Natural killer cell (primary cell): ENCODE data around the gene EXOC4. TPM values are rescaled to one million over a fixed set of nuclear protein-coding genes. Genes with fewer than 3 reads are reported as not detected.

Source experiments
- ATAC-seq, 3 donors: fragments of 150-1000 bp in 2 of 3; fragments of 200-7000 bp in 1 of 3; cut with Tn5 transposase; 1 replicate in 1 of 3; 2 replicates in 2 of 3; pipeline ENCODE4 v1.10.0; 2021; ENCODE audit warnings: mild to moderate bottlenecking in 2 of 3, moderate library complexity in 2 of 3
- DNase-seq, 2 donors: peaks; one replicate each; pipeline versions ENCODE4 v3.0.0 to v3.0.0-alpha.2; 2013 to 2021; ENCODE audit warnings: mixed read lengths in 1 of 2
- H3K27ac ChIP-seq: one replicate; pipeline ENCODE4 v1.5.1; 2013; ENCODE audit warnings: mild to moderate bottlenecking, low read length
- H3K27me3 ChIP-seq: one replicate; pipeline ENCODE4 v1.6.1; 2013; ENCODE audit warnings: low read length; ENCODE audit not compliant: control insufficient read depth, insufficient read depth
- H3K36me3 ChIP-seq: one replicate; pipeline ENCODE4 v1.6.1; 2013; ENCODE audit warnings: low read length; ENCODE audit not compliant: control insufficient read depth, insufficient read depth
- H3K4me1 ChIP-seq: one replicate; pipeline ENCODE4 v1.6.1; 2013; ENCODE audit warnings: low read length; ENCODE audit not compliant: control insufficient read depth, insufficient read depth
- H3K4me3 ChIP-seq: one replicate; pipeline ENCODE4 v1.5.1; 2013; ENCODE audit warnings: low read length
- H3K9me3 ChIP-seq: one replicate; pipeline ENCODE4 v1.6.1; 2013; ENCODE audit warnings: low read length; ENCODE audit not compliant: control insufficient read depth, insufficient read depth
- H3K27ac Mint-ChIP-seq, 2 donors: one replicate each; pipeline ENCODE4 v1.8.0; 2022; ENCODE audit warnings: mild to moderate bottlenecking in 2 of 2, mixed read lengths in 2 of 2, moderate library complexity in 1 of 2
- H3K27me3 Mint-ChIP-seq, 2 donors: one replicate each; pipeline ENCODE4 v1.8.0; 2022; ENCODE audit warnings: low read depth in 2 of 2, mixed read lengths in 2 of 2
- H3K36me3 Mint-ChIP-seq: one replicate; pipeline ENCODE4 v1.8.0; 2022; ENCODE audit warnings: mixed read lengths
- H3K4me1 Mint-ChIP-seq, 2 donors: one replicate each; pipeline ENCODE4 v1.8.0; 2022; ENCODE audit warnings: mixed read lengths in 2 of 2
- H3K4me3 Mint-ChIP-seq: one replicate; pipeline ENCODE4 v1.8.0; 2022; ENCODE audit warnings: mild to moderate bottlenecking, moderate library complexity, mixed read lengths
- H3K9me3 Mint-ChIP-seq, 2 donors: one replicate each; pipeline ENCODE4 v1.8.0; 2022; ENCODE audit warnings: mixed read lengths in 2 of 2
- WGBS: methylation state at CpG from one replicate; pipeline ENCODE4 v1.1.7; 2013; ENCODE audit warnings: missing lambda C conversion rate; ENCODE audit not compliant: insufficient coverage; 5-methylcytosine and 5-hydroxymethylcytosine counted together
- intact Hi-C: fragments of 100-400 bp; cut with micrococcal nuclease; formaldehyde crosslinking; loops from one replicate; pipeline ENCODE4 v1.14.2; 2022
- total RNA-seq, 4 donors: library from RNA; stranded (reverse); fragments of 120-200 nt in 1 of 4; gene quantifications; one replicate each; pipeline versions ENCODE4 v1.2.3 to v1.2.4, GENCODE V29; 2013 to 2022
- TF ChIP-seq, protein P1 (sequence below): fragments of 200-600 bp; IDR thresholded peaks from one replicate; pipeline ENCODE4 v1.8.0; 2022; ENCODE audit warnings: antibody characterized with exemption

Gene EXOC4
- total RNA-seq, 3 donors from 2014 or later (not counting 1 experiment from before 2014, with no cell fraction given) = 105 to 148 (median 123) TPM

DNA sequence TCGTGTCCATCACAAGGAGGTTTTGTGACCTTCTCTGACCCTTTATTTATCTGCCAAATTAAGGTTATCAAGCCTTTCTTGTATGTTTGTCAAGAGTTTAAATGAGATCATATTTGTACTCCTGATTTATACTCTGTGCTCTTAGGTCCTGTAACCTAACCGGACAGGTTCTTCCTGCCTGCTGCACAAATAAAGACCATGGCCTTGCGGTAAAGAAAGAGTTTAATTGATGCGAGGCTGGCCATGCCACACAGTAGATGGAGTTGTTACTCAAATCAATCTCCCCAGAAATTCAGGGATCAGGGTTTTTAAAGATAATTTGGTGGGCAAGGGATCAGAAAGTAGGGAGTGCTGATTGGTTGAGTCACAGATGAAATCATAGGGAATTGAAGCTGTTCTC, 794.8 kb downstream of the EXOC4 start:
- Histone ChIP-seq H3K36me3 (no peaks in the 10 kb centered on the region), H3K27me3 (no peaks in the 10 kb centered on the region), H3K9me3 (no peaks in the 10 kb centered on the region), H3K4me1 (no peaks in the 10 kb centered on the region), H3K27ac (no peak overlapping the region), H3K4me3 (no peak overlapping the region)
- H3K9me3 Mint-ChIP-seq = no peaks in the 10 kb centered on the region
- H3K4me1 Mint-ChIP-seq = no peaks in the 10 kb centered on the region
- H3K27me3 Mint-ChIP-seq = no peaks in the 10 kb centered on the region
- H3K4me3 Mint-ChIP-seq = no peak overlapping the region
- DNase-seq = no peak
- no peaks in the 10 kb centered on the region for H3K36me3 Mint-ChIP-seq
- ATAC-seq = no peak
- no peak overlapping the region for H3K27ac Mint-ChIP-seq
- TF ChIP-seq, protein P1, sequence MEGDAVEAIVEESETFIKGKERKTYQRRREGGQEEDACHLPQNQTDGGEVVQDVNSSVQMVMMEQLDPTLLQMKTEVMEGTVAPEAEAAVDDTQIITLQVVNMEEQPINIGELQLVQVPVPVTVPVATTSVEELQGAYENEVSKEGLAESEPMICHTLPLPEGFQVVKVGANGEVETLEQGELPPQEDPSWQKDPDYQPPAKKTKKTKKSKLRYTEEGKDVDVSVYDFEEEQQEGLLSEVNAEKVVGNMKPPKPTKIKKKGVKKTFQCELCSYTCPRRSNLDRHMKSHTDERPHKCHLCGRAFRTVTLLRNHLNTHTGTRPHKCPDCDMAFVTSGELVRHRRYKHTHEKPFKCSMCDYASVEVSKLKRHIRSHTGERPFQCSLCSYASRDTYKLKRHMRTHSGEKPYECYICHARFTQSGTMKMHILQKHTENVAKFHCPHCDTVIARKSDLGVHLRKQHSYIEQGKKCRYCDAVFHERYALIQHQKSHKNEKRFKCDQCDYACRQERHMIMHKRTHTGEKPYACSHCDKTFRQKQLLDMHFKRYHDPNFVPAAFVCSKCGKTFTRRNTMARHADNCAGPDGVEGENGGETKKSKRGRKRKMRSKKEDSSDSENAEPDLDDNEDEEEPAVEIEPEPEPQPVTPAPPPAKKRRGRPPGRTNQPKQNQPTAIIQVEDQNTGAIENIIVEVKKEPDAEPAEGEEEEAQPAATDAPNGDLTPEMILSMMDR = no peak
- WGBS = 93% methylated on average over 4 of the region's 4 CpGs
- intact Hi-C loops = no loop called here

DNA sequence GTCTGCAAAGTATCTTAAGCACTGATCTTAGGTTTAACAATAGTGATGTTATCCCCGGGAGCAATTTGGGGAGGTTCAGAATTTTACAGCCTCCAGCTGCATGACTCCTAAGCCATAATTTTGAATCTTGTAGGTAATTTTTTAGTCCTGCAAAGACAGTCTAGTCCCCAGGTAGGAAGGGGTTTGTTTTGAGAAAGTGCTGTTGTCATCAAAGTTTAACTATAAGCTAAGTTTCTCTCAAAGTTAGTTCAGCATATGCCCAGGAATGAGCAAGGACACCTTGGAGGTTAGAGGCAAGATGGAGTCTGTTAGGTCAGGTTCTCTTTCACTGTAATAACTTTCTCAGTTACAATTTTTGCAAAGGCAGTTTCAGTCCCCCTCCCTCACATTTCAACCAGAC, 795.3 kb downstream of the EXOC4 start:
- no peaks in the 10 kb centered on the region for H3K4me1 Mint-ChIP-seq
- Histone ChIP-seq H3K27me3 (no peaks in the 10 kb centered on the region), H3K36me3 (no peaks in the 10 kb centered on the region), H3K4me1 (no peaks in the 10 kb centered on the region), H3K27ac (no peak overlapping the region), H3K9me3 (no peaks in the 10 kb centered on the region), H3K4me3 (no peak overlapping the region)
- H3K4me3 Mint-ChIP-seq = no peak overlapping the region
- 89% methylated on average over 1 of the region's 1 CpG for WGBS
- H3K9me3 Mint-ChIP-seq = no peaks in the 10 kb centered on the region
- intact Hi-C loops = no loop called here
- no peak overlapping the region for H3K27ac Mint-ChIP-seq
- DNase-seq (no peak), ATAC-seq (no peak)
- no peaks in the 10 kb centered on the region for H3K27me3 Mint-ChIP-seq
- TF ChIP-seq, protein P1 = no peak
- H3K36me3 Mint-ChIP-seq = no peaks in the 10 kb centered on the region

DNA sequence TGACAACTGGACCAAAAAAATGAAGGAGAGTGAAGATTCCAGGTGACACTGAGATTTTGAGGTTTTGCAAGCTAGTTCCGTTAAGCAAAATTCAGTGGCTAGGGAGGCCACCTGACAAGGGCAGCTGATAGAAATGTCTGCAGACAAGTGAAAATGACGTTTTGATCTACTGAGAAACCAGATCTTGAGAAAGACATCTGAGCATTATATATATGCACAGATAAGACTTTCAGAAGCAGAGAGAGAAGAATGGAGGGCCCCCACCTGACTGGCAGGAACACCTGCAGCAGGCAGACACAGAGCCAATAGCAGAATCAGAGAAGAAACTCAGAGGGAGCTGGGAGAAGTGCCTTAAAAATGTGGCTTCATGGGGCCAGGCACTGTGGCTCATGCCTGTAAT, 798.1 kb downstream of the EXOC4 start:
- Mint-ChIP-seq H3K27ac (no peak overlapping the region), H3K36me3 (no peaks in the 10 kb centered on the region), H3K9me3 (no peaks in the 10 kb centered on the region), H3K4me1 (peaks cover 0 to 5% of the 10 kb centered on the region in 2 donors), H3K27me3 (no peaks in the 10 kb centered on the region), H3K4me3 (no peak overlapping the region)
- H3K36me3 ChIP-seq = no peaks in the 10 kb centered on the region
- intact Hi-C loops = no loop called here
- DNase-seq (no peak), ATAC-seq (no peak)
- H3K4me1 ChIP-seq = no peaks in the 10 kb centered on the region
- no peak overlapping the region for H3K27ac ChIP-seq
- TF ChIP-seq, protein P1 = no peak
- H3K4me3 ChIP-seq = no peak overlapping the region
- WGBS = 82% methylated on average over 2 of the region's 2 CpGs
- no peaks in the 10 kb centered on the region for H3K9me3 ChIP-seq
- H3K27me3 ChIP-seq = no peaks in the 10 kb centered on the region

DNA sequence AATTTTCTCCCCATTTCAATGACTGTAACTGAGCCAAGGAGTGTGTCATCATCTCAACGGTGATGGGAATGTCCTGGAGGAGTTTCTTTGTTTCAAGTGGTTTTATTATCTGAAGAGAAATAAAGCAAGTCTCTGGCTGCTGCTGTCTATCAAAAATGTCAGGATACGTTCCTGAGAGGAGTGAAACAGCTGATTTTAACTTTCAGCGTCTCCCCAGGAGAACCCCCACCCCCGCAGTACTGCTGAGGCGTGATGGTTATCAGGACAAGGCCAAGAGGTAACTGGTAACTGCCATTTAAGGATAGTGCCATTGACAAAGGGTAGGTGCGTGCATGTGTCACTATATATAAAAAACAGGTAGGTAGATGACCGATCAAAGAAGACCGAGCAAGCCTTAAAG, 803.9 kb downstream of the EXOC4 start:
- H3K36me3 ChIP-seq = no peaks in the 10 kb centered on the region
- no peaks in the 10 kb centered on the region for H3K9me3 Mint-ChIP-seq
- H3K27ac ChIP-seq = no peak overlapping the region
- peaks cover 0 to 5% of the 10 kb centered on the region in 2 donors for H3K4me1 Mint-ChIP-seq
- H3K27ac Mint-ChIP-seq = no peak overlapping the region
- intact Hi-C loops = no loop called here
- H3K27me3 Mint-ChIP-seq = no peaks in the 10 kb centered on the region
- DNase-seq (no peak), ATAC-seq (no peak)
- WGBS = 93% methylated on average over 8 of the region's 8 CpGs
- H3K9me3 ChIP-seq = no peaks in the 10 kb centered on the region
- H3K27me3 ChIP-seq = no peaks in the 10 kb centered on the region
- no peak overlapping the region for H3K4me3 ChIP-seq
- TF ChIP-seq, protein P1 = no peak
- H3K36me3 Mint-ChIP-seq = no peaks in the 10 kb centered on the region
- H3K4me1 ChIP-seq = no peaks in the 10 kb centered on the region
- no peak overlapping the region for H3K4me3 Mint-ChIP-seq
